Fibroblast of lung (primary cell): ENCODE data around the gene MCTP2.

ENCODE experiments used
- EZH2 ChIP-seq: IDR thresholded peaks from 2 replicates; pipeline ENCODE4 v1.5.1; 2012; ENCODE audit warnings: low read length, control low read depth, mild to moderate bottlenecking; ENCODE audit errors: missing control alignments
- TF ChIP-seq, protein P1 (sequence below), 2 donors: IDR thresholded peaks in 1 of 2; conservative IDR thresholded peaks in 1 of 2; 1 replicate in 1 of 2; 2 replicates in 1 of 2; pipeline ENCODE4 v1.5.1; 2011 to 2012; ENCODE audit warnings: low read length in 2 of 2, control low read depth in 1 of 2, inconsistent platforms in 1 of 2, low read depth in 1 of 2, mild to moderate bottlenecking in 1 of 2

DNA sequence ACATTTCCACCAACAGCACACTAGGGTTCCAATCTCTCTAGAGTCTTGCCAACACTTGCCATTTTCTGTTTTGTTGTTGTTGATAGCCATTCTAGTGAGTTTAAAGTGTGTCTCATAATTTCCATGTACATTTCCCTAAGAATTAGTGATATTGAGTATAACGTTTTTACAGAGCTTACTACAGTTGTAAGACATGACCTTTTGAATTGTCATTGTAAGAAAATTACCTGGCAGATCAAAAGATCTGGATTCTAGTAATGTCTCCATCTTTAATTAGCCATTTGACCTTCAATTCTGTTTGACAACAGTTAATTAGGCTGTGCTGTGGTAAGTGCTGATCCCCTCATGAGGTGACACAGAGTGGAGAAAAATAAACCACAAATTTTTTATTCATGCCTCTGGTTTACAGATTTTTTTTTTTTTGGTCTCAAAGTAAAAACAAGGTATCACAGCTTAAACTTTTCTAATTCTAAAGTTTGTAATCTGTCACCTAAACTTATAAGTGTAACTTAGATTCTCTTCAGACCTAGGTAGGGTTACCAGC lies 20.9 kb downstream of the MCTP2 start:
- TF ChIP-seq, protein P1, sequence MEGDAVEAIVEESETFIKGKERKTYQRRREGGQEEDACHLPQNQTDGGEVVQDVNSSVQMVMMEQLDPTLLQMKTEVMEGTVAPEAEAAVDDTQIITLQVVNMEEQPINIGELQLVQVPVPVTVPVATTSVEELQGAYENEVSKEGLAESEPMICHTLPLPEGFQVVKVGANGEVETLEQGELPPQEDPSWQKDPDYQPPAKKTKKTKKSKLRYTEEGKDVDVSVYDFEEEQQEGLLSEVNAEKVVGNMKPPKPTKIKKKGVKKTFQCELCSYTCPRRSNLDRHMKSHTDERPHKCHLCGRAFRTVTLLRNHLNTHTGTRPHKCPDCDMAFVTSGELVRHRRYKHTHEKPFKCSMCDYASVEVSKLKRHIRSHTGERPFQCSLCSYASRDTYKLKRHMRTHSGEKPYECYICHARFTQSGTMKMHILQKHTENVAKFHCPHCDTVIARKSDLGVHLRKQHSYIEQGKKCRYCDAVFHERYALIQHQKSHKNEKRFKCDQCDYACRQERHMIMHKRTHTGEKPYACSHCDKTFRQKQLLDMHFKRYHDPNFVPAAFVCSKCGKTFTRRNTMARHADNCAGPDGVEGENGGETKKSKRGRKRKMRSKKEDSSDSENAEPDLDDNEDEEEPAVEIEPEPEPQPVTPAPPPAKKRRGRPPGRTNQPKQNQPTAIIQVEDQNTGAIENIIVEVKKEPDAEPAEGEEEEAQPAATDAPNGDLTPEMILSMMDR (conservative IDR thresholded peaks at IDR 0.05 in 1 of 2, IDR thresholded peaks at IDR 0.05 in 1 of 2; ENCODE audit: low read depth in 1 of 2, low read length in 2 of 2), result no peak
- TF ChIP-seq EZH2, result no peak
